GM18870 (cell line): ENCODE data around the gene DCAF5.

Source experiments
- ATAC-seq: cut with Tn5 transposase; IDR thresholded peaks from one replicate; pipeline ENCODE4 v1.9.1; 2021; ENCODE audit warnings: moderate library complexity; ENCODE audit not compliant: unreplicated experiment

Gene DCAF5

GRCh38 chr14:69141550-69141949 is 11.4 kb downstream of the DCAF5 start:
- no peak for ATAC-seq

DNA sequence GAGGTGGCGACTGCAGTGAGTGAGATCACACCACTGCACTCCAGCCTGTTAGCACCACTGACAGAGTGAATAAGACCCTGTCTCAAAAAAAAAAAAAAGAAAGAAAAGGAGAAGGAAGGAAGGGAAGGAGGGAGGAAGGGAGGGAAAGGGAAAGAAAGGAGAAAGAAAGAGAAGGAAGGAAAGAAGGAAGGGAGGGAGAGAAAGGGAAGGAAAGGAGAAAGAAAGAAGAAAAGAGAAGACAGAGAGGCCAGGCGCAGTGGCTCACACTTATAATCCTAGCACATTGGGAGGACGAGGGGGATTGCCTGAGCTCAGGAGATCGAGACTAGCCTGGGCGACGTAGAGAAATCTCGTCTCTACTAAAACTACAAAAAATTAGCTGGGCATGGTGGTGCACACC is 13.2 kb downstream of the DCAF5 start:
- no peak for ATAC-seq

- no peak for ATAC-seq
These were observed 14.9 kb downstream of the DCAF5 start for GRCh38 chr14:69137843-69138535.

DNA sequence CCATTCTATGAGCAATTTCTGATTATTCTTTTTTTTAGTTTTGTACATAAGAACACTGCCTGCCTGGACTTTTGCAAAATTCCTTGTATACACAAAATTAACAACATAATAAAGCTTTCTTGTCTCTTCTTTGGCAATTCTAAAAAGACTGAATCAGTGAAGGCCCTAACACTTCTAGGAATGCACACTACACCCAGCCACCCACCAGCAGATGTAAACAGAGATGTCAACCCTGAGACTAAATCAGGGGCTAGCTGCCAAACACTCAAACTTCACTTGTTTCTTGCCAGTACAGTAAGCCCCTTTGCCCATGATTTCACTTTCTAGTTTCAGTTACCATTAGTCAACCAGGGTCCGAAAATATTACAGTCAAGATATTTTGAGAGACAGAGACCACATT is 15.5 kb downstream of the DCAF5 start:
- no peak for ATAC-seq

- no peak for ATAC-seq
These were observed 17.8 kb downstream of the DCAF5 start for GRCh38 chr14:69135133-69135532.

- no peak for ATAC-seq
These were observed 19.5 kb downstream of the DCAF5 start for GRCh38 chr14:69133206-69134125.

GRCh38 chr14:69132513-69133181 is 20.3 kb downstream of the DCAF5 start:
- ATAC-seq: no peak

DNA sequence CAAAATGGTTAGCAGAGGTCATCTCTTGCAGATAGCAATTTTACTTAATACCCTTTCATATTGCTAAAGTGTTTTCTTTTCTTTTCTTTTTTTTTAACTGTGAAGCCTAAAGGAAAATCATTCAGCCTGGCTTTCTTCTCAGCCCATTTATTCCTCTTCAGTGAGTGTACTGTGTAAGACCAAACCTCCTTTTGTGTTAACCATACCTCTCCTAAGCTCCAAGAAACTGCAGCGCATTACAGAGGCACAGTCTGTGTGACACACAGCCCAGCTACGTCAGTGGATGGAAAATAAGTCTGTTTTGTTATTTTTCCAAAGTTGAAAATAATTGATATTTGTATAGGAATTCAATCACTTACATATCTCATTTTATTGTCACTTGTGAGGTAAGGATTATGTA is 21.7 kb downstream of the DCAF5 start:
- no peak for ATAC-seq

DNA sequence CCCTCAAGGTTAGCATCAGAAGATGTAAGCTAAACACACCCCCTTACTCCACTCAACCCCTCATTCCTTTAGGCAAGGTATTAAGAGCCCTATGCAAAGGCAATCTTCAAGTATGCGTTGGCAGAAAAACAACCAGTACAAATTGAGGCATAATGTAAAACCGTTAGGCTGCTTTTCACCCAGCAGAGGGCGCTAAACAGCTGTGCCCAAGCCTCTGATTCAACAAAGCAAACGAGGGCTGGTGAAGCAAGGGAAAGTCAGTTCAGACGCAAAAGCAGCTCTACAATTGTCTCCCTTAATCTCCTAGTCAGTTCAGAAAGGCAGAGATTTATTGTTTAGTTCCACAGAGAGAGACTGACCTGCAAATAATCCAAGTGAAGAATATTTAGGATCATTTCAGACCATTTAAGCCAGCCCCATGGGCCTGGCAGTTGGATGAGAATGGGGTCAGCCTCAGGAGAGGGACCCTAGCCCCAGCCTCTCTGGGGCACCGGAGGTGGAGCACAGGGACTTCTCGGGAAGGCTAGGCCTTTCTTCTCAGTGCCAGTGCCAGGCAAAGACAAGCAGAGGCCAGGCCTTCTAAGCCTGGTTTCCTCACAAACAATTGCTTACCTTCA is 23.5 kb downstream of the DCAF5 start:
- no peak for ATAC-seq

GRCh38 chr14:69118305-69118704 is 34.6 kb downstream of the DCAF5 start:
- ATAC-seq: no peak

DNA sequence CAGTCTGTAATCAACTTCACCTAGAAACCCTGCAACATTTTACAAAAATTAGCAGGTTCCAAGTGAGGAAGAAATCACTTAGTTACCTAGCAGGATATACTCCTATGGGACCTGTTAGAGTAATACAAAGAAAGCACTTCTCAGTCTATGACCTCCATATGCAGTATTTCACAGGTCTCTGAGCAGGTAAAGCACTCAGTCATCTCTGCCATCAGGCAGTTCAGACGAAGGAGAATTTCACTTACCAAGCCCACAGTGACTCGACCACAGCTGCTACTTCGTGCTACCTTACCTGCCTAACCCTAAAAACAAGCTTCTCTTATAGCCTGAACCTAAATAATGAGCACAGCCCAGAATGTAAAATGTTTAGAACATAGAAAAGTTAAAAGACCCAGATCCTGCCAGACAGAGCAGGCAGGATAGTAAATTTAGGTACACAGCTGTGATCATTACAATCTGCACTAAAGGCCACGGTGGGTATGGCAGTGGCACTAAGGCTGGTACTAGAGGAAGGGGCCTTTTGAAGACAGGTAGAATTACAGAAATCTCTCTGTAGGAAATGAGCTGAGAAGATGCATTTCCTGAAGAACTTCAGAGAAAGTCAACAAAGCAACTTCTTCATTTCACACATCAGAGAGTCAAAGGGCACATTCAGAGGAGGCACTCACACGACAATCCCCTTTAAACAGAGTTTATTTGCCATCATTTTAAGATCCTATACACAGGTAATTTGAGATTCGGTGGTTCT is 35.7 kb downstream of the DCAF5 start:
- ATAC-seq: no peak

DNA sequence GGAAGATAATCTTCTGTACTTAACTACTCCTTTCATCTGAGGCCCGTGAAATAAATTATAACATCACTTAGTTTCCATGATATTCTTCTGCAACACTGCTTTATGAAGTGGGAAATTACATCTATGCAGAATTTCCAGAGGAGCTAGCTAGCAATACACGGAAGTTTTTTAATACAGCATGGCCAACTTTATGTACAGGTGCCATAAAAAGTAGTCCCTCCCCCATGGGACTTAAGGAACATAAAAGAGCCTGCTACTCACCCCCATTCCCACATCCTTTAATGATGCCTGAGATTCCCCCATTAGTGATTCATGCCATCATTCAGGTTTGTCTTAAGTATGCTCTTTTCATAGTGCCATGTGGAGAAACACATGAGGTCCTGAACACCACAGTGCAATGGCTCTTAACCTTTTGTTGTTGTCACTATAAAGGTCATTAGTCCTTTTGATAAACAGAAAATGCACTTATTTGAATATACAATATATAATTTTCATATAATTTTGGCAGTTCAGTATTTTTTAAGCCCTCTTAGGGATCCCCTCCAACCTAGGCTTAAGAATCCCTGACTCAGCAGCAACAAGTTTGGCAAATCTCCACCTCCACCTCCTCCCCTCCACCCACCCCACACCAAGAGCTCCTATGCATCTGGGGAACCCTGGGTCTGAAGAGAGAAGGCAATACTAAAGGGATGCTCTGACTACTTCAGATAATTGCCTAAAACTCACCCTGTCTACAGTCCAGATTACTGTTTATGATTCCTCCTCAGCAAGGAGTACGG is 37.3 kb downstream of the DCAF5 start:
- ATAC-seq: no peak

DNA sequence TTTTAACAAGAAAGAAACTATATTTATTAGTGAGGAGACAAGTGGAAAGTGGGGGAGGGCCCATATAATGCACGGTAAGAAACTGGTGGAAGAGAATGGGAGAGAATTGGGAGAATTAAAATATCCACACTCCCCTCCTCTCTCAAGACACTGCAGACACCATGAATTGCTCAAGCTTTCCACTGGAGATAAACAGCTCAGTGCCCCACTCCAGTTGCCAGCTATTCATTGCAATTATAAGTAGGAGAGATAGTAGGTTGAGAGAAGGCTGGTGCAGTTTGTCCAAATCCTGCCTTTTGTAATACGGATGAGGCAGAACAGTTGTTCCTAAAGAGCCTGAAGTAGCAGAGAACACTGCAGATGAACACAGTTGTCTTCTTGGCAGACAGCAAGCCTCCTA is 38.2 kb downstream of the DCAF5 start:
- ATAC-seq: no peak

- no peak for ATAC-seq
These were observed 44.6 kb downstream of the DCAF5 start for GRCh38 chr14:69108358-69108757.

- ATAC-seq: no peak
These were observed 45.4 kb downstream of the DCAF5 start for GRCh38 chr14:69107407-69108003.

DNA sequence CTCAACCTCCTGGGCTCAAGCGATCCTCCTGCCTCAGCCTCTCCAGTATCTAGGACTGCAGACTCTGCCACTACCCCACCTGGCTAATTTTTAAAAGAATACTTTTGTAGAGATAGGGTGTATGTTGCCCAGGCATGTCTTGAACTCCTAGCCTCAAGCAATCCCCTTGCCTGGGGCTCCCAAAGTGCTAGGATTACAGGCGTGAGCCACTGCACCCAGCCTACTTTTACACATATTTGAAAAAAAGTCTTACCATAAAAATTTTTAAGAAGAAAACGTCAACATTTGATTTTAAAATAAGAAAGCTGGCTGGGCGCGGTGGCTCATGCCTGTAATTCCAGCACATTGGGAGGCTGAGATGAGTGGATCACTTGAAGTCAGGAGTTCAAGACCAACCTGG is 46.5 kb downstream of the DCAF5 start:
- ATAC-seq: no peak

- ATAC-seq: no peak
These were observed 47.6 kb downstream of the DCAF5 start for GRCh38 chr14:69105326-69105725.

- ATAC-seq: no peak
These were observed 51.5 kb downstream of the DCAF5 start for GRCh38 chr14:69101331-69101826.

GRCh38 chr14:69097974-69098373 is 54.9 kb downstream of the DCAF5 start:
- ATAC-seq: no peak
